Stimulated activated CD4-positive, alpha-beta T cell treated with anti-CD3 and anti-CD28 coated beads, Interleukin-15, amount 100 ng/mL, for 1 hour (primary cell): ENCODE results near the gene INSRR.
A peak's percentile ranks its signal among the peaks of the same experiment; 100 is the strongest.

ENCODE experiments used
- DNase-seq, 2 donors: peaks; one replicate each; pipeline ENCODE4 v3.0.0-alpha.2; 2020; ENCODE audit warnings: low read depth in 1 of 2, low spot score in 1 of 2

Gene INSRR

DNA sequence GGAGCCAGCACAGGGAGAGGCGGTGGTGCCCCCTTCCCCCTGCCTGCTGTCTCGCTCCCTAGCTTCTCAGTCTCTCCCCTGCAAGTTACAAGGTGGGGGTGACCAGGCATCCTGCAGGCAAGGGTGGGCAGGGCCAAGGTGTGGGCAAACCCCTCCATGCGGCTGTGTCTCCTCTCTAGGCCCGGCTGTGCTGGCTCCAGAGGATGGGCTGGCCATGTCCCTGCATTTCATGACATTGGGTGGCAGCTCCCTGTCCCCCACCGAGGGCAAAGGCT, 16.4 kb upstream of the INSRR start:
- DNase-seq, result no peak

DNA sequence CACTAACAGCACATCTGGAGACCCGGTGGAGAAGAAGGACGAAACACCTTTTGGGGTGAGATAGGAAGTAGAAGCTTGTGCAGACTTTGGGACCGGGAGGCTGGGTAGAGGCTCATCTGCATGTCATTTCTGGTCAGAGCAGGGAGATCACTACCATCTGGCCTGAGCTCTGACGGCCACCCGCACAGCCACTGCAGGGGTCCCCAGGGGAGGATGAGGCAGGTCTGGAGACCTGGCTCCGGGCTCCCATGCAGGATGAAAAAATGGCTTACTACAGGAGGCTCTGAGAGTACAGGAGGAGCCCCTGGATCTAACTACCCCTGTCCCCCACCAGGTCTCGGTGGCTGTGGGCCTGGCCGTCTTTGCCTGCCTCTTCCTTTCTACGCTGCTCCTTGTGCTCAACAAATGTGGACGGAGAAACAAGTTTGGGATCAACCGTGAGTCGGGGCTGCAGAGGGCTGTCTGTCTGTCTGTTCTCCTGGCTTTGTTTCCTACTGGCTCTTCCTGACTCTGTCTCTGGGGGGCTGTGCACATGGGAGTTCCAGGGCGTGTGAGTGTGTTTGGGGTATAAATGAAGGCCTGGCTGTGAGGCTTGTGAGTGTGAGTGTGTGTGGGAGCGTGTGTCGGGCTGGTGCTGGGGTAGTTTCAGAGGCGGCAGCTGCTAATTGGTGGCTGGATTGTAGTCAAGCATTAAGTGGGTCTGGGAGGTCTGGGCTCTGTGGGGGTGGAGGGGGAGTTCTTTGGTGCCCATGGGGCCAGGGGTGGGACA, 15.8 kb upstream of the INSRR start:
- DNase-seq, result no peak

DNA sequence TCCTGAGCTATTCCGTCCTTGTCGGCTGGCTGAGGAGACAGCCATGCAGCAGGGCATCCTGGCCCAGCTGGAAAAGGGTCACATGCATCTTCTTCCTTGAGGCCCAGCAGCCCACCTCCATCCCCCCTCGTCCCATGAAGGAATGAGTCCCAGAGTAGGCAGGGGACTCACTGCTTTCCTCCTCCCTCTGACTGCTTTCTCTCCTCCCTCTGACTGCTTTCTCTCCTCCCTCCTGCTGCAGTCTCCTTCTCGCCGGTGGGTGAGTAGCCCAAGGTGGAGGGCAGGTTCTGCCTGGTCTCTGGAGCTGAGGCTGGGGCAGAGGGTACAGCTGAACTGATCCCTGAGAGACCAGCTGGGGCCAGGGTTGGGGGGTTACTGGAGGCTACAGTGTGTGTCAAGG, 15.2 kb upstream of the INSRR start:
- no peak for DNase-seq

DNA sequence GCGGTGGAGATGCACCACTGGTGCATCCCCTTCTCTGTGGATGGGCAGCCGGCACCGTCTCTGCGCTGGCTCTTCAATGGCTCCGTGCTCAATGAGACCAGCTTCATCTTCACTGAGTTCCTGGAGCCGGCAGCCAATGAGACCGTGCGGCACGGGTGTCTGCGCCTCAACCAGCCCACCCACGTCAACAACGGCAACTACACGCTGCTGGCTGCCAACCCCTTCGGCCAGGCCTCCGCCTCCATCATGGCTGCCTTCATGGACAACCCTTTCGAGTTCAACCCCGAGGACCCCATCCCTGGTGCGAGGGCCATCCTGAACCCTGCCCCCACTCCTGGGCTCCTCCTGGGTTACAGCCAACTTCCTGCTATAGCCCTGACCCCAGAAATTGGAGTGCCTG, 14.7 kb upstream of the INSRR start:
- no peak for DNase-seq

DNA sequence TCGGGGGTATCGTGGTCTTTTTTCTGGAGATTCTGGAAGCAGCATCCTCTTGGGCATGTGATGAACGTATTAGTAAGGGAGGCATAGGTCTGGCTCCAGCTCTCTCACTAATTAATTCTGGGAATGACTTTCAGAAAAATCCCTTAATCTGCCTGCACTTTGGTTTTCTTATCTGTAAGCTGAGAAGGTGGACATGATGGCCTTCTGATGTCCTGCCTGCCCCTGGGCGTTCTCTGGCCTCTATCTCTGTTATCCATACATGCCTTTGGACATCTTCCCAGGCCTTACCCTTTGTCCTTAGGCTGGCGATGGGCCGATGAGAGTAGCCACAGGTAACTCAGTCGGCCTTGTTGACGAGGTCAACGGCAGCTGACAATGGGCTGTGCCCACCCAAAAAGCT, 10.5 kb upstream of the INSRR start:
- no peak for DNase-seq

DNA sequence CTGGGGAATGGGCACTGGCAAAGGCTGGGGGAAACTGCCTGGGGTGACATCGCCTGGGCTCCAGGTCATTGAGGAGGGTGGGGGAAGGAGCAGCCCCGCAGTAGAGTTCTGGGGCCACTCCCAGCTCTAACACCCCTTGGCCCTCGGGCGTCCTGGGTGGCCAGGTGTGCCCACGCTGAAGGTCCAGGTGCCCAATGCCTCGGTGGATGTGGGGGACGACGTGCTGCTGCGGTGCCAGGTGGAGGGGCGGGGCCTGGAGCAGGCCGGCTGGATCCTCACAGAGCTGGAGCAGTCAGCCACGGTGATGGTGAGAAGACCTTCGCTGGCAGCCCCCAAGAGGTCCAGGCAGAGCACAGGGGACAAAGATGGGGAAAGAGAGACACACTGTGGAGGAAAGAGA, 9.4 kb upstream of the INSRR start:
- DNase-seq, result no peak

DNA sequence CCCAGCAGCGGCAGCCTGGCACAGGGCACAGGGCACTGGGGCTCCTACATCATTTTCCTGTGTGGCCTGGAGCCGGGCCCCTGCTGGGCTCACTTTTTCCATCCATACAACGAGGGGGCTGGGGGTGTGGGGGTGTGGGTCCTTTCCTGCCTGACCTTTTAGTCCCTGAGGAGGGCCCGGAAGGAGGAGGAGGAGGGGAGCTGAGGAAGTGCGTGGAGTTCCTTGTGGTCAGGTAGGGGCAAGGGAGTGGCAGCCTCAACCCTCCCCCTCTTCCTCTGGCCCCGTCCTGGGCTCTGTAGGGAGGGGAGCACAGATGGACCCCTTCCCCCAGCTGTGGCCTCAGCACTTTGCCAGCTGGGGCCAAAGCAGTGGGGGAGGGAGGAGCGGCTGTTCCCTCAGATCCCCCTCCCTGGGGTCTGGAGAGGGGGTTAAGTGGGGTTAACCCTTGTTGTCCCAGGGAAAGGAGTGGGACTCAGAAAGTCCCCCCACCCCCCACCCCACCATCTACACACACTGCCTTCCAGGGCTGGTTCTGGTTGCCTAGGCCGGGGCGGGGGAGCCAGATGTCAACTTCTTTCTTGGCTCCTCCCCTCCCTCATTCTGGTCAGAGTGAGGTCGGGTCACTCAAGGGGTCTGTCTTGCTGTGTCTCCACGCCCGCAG, 7.5 kb upstream of the INSRR start:
- no peak for DNase-seq

DNA sequence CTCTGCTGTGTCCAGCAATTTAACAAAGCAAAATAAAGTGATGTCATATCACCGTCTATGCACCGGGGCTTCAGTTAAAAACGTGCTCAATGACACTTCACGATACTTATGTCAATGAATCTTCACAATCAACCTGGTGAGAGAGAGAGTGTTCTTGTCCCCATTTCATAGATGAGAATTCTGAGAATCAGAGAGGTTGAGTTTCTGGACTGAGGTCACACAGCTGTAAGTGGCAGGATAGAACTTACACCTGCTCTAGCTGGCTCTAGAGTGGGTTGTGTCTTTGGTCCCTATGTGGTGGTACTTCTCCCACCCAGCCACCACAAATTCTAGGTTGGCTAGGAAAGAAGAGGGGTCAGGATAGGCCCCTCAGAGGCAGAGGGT, 6.9 kb upstream of the INSRR start:
- no peak for DNase-seq

DNA sequence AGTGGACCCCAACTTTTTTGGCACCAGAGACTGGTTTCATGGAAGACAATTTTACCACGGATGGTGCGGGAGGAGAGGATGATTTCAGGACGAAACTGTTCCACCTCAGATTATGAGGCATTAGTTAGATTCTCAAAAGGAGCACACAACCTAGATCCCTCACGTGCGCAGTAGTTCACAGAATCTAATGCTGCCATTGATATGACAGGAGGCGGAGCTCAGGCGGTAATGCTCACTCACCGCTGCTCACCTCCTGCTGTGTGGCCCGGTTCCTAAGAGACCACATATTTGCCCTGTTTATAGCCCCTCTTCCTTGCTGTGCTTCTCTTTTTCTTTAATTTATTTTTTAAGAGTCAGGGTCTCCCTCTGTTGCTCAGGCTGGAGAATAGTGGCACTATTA, 6.3 kb upstream of the INSRR start:
- no peak for DNase-seq

DNA sequence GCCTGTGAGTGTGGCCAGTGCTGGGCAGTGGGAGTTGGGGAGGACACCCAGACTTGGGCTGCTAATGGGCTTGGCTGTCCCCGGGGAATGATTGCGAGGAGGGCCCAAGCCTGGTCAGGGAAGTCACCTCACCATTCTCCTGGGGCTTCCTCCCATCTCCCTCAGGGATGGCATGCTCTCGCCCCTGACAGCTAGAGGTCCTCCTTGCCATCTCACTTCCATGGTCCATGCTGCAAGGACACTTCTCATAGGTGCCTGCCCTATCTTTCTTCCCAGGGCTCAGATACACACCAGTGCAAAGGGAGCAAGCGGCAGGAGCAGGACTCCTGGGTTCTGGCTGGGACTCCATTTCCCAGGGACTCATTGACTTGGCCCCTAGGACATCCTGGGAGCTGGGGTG, 5.9 kb upstream of the INSRR start:
- no peak for DNase-seq

DNA sequence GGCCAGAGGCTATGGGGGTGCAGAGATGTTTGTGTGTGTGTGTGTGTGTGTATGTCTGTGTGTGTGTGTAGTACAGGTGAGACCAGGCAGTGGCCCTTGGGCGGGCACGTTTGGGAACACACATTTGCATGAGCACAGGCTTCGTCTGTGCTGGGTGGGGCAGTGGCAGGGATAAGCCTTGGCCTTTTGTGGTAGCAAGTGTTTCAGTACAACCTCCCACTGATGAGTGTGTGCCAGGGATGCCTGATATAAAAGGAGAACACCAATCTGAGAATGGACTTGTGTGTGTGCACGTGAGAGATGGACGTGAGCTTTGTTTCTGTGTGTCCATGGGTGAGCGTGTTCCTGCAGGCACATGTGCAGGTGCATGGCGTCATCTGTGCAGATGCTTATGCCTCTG, 4.7 kb upstream of the INSRR start:
- DNase-seq, result no peak

DNA sequence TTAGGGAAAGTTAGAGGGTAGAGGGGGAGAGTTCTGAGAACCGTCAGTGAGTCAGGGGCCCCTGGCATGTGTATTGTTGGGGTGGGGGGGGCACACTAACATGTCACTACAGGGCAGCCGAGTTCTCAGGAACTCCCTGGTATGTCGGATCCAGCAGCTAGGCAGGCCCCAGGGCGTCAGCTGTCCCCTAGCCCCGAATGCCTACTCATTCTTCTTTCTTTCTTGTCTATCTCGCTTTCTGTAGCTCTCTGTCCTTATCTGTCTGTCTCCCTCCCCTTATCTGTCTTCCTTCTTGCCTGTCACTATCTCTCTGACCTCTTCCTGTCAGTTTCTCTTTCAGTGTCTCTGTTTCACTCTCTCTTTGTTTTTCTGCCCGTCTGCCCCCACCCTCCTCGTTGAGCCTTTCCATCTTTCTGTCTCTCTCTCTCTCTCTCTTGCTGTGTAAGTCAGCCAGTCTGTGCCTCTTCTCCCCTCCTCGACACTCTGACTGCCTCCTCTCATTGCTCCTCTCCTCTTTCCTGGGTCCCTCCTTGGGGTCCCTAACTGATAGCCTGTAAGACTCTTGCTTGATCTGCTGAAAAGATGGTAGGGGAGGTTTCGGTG, 4.2 kb upstream of the INSRR start:
- DNase-seq, result no peak

DNA sequence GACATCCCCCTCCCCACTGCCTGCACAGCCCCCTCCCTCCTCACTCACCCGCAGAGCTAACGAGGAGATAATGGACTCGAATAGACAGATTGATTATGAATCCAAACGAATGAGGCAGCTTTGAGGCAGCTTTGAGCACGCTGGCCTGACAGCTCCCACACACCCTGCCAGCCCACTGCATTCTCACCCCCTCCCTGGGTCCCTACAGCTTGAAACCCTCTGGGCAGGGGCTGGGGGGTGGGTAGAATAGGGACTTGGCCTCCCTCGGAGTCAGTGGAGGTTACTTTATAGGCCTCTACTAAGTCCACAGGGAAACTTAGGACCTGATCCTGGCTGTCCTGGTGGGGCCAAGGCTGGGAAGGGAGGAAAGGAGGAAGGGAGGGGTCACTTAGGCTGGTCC, 3.7 kb upstream of the INSRR start:
- DNase-seq, result no peak

DNA sequence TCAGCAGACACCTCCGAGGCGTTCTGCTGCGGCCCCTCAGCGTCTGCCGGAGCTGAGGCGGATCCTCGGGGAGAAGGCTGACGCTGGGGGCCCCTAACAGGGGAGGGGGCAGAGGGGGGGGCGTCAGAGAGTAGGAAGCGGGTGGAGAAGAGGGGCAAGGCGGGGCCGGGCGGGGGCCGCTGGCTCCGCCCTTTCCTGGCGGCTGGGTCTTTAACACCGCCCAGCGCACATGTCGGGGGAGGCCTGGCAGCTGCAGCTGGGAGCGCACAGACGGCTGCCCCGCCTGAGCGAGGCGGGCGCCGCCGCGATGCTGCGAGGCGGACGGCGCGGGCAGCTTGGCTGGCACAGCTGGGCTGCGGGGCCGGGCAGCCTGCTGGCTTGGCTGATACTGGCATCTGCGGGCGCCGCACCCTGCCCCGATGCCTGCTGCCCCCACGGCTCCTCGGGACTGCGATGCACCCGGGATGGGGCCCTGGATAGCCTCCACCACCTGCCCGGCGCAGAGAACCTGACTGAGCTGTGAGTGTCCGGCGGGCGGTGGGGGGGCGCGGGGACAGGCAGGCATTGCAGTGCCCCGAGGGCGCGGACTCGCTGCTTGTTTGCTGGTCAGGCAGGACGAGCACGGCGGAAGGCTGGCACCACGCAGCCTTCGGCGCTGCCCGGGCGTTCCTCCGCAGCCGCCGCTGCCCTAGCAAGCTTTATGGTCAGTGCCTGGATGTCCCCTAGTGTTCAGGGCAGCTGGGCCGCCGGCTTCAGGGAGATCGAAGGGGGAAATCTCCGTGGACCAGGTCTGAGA, 1.9 kb upstream of the INSRR start, which contains the start of gene NTRK1:
Gene NTRK1, plus strand, starts transcription at position 238 of the 796 bp plus-strand sequence. Its CDS starts 70 bp downstream, at position 308.
- peak in 1 of 2 donors; percentile 29 for DNase-seq

DNA sequence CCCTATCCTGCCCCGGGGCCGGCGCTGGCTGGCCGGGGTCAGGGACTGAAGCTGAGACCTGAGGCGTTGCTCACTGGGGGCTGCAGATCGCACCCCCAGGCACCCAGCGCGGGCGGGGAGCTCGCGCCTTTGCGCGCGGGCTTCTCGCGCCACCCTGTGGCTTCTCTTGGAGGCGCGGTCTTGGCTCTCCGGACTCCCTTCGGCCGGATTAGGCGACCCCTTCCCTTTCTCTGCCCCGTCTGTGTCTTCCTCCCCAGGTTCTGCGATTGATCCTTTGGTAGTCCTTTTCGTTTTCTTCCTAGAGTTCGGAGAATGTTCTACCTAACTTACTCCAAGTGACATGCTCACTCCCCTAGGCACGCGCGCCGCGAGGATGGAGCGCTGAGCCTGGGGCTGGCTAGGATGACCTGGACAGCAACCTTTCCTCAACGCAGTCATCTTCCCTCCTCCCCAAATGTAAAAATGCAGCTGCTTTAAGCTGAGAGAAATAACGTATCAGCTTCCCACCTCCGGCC, 1.3 kb upstream of the INSRR start:
- DNase-seq, result peak; percentile 33 to 49

DNA sequence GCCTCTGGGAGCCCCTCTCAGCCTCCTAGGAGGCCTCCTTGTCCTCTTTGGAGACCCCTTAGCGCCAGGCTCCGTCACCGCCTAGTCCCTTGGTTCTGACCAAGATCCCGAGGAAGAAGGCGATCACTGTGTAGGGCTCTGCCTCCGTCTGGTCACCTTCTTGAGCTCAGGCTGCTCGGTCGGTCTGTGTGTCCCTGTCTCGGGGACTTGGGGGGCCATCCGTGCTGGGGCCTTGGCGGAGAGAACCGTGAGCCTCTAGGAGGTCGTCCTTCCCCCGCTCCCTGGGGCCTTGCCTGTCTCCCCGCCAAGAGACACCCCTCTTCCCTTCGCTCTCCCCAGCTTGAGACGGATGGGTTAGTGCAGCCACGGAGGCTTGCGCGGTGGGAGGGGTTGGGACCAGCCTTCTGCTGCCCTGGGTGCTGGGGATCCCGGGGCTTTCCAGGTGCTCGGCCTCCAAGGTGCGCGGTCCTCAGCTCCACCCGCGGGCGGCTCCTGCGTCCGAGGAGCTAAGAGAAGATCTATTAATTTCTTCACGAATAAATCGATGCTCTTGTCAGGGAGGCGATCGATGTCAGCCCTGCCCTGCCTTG, 701 bp upstream of the INSRR start:
- no peak for DNase-seq

DNA sequence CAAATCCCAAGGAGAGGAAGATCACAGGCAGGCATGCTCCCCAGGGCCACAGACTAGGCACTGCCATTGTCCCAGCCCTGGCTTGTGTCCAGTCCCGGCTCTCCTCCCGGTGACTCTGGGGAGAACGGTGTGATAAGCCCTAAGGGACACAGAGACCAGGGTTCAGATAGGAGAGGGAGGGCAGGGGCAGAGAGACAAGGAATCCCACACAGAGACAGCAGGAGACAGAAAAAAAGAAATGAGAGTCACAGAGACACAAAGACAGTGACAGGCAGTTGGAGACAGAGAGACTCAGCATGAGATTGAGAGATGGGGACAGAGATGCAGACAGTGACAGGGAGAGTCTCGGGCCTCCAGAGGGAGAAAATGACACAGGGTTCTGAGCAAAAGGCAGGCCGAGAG, 361 bp downstream of the INSRR start:
- no peak for DNase-seq

DNA sequence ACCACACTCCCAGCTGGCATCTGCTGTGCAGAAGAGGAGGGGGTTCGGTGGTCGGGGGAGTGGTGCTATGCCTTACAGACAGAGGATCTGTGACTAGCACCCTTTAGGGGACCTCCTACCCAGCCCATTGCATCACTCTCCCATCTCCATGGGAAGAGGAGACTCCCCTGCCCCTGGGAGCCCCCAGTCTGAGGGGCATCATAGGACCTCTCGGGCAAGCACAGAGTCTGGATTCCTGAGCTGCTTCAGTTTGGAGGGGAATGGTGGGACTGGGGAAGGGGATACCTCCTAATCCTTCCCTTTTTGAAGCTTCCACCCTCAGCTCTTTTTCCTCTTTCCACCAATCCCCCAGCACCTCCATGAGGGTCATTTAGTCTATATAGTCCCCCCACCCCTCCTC, 1.4 kb downstream of the INSRR start:
- DNase-seq, result no peak

DNA sequence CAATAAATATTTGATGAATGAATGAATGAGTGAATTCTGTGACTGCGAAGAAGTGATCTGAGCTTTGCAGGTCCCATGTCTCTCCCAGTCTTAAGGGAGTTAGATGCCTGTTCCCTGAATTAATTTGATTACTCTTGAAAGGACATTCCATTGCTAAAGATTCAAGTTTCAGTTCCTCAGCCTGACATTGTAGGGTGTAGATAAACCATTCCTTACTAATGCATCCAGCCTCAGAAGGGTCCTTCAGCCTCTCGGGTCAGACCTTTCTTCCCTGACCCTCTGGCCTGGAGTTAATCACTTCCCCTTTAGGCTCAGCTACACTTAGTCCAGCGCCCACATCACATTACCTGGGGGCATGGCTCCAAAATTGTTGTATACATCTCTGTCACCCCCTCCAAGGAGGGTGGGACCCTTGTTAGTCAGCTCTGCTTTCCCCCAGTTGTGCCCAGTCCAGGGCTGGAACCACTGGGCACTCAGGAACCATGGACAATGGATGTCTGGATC, 2.6 kb downstream of the INSRR start:
- DNase-seq, result no peak

DNA sequence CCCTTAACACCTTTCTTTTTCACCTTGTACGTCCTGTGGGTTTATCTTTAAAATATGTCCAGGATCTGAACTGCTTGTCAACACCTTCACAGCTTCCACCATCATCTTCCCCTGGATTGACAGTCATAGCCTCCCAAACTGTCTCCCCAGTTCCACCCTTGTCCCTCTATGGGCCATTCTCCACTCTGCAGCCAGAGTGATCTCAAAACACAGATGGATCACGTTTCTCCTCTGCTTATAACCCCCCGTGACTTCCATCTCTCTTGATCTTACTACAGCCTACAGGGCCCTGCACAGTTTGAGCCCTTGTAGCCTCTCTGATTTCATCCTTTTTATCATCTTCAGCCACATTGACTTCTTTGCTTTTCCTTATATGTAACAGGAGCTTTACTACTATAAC, 4.3 kb downstream of the INSRR start:
- DNase-seq, result no peak

DNA sequence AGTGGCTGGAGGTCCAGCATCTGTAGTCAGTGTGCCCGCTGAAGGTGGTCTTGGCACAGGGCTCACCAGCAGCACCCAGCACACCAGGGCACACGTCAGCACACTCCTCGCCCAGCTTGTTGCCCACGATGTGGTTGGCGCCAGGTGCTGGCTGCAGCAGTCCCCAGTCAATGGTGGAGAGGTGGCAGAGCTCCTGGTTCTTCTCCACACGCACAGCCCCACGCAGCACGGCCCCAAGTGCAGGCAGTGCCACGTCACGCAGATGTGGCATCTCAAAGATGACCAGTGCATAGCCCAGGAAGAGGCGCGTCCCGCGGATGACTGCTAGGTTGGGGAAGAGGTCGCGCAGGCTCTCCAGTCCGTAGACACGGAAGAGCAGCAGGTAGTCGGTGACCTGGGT, 5.2 kb downstream of the INSRR start:
- DNase-seq, result no peak
